GM19455 (cell line): ENCODE measurements around the gene AGBL4.

Experiments used
- ATAC-seq: cut with Tn5 transposase; IDR thresholded peaks from one replicate; pipeline ENCODE4 v1.9.1; 2021; ENCODE audit not compliant: unreplicated experiment

AGBL4 gene

GRCh38 chr1:48953617-48954016 lies 1070.1 kb downstream of the AGBL4 start:
- no peak for ATAC-seq

GRCh38 chr1:48948562-48948961 lies 1075.2 kb downstream of the AGBL4 start:
- ATAC-seq: no peak

DNA sequence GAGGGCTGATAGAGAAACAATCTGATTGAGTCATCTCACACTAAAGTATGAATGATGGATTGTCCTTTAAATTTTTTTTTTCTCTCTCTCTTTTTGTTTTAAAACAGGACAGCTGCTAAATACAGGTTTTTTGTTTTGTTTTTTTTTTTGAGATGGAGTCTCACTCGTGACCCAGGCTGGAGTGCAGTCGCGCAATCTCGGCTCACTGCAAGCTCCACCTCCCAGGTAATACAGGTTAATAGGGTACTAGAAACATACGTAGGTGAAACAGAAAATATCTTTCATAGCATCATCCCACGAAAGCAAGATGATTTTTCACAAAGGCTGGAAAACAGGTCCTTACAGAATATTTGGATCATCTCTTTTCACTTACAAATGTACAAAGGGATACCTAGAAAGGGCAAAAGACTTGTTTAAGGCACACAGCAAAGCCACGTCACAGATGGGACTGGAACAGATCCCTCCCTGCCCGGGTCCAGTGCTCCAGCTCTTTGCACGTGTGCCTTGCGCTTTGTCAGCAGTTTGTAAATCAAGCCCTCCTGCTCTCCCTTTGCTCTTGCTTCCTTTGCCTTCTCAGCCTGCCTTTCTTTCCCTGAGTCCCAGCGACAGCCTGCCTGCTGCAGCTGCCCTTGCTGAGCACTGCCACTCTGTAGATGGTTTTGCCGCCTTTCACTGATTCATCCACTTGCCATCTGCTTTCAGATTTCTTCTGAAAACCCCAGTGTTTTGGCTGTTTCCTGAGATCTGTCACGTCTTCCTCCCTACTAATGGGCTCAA lies 1075.8 kb downstream of the AGBL4 start:
- no peak for ATAC-seq

DNA sequence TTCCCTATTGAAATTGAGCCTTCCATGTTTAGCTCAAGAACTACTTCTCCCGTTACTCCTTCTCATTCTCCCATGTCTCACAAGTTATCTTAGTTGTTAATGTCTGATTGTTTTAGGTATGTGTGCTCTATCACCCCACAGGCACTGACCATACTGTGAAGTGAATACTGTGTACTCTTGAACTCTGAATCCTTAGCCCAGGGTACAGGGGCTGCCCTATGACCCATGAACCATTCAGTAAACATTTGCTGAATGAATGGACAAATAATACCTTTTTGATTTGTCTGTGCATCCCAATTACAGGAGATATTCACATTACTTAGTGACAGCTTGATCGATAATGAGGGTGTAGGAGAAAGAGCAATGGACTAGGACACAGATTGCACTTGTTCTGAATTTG lies 1077.7 kb downstream of the AGBL4 start:
- no peak for ATAC-seq

DNA sequence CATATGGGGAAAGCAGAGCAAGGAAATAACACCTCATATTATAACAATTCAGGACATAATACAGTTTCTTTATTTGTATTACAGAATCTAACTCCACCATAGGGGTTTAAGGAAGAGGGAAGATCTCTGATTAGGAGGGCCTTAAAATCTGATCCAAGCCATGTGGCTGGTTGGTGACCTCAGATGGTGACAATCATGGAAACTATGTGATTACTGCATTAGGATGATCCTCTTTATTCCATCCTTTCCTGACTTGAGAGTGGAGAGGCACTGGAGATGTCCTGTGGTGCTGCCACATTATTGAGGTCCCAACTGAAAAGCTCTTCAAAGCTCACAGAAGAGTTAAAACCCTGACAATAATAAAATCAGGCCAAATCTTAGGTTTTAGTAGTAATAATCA lies 1078.9 kb downstream of the AGBL4 start:
- ATAC-seq: no peak

- ATAC-seq: no peak
These were observed 1079.9 kb downstream of the AGBL4 start for GRCh38 chr1:48943826-48944225.

DNA sequence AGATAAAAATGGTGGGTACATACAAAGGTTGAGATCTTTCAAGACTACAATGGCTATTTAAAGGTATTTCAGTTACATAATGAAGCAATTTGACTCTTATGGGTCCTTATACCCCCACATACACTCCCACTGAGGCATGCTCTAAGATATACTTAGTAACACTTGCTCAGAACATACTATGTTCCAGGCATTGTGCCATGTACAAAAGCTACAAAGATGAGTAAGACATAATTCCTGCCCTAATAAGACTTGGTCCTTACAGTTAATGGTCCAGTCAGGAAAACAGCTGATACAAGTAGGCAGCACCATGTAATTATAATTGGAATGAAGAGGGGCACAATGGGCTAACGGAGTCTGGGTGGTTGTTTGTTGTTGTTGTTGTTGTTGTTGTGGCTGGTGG lies 1080.4 kb downstream of the AGBL4 start:
- ATAC-seq: no peak

GRCh38 chr1:48940962-48941732 lies 1082.6 kb downstream of the AGBL4 start:
- ATAC-seq: no peak

DNA sequence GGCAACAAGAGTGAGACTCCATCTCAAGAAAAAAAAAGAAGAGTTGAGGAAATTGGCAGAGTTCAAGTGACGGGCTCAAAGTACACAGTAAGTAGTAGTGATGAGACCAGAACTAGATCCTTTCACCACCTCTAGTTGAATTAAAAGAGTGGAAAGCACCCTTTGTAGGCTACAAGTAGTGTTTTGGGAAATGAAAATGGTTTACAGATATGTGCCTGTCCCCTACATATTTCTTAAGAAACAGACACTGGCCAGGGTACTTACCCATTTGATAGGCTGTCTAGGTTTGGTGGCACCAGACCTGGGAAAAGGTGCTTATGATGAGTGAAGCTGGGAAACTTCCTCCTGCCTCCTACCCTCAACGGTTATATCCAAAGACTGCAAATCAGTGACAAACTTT lies 1083.4 kb downstream of the AGBL4 start:
- ATAC-seq: no peak

- ATAC-seq: no peak
These were observed 1083.9 kb downstream of the AGBL4 start for GRCh38 chr1:48939828-48940227.

DNA sequence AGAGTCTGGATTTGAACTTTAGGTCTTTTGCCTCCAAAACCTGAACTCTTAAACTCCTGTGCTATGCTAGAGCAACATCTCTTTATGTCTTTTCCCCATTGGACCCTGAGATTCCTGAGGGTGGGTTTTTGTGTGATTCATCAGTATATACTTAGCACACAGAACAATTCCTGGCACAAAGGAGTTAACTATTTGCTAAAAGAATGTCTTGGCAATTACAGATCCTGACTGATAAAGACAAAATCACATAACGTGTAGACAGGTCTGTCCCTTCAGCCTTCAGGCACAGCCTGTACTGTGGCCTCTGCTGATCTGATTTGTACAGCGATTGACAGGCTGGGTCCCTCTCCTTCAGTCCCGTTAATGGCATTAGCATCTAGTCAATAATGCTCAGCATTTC lies 1084.7 kb downstream of the AGBL4 start:
- no peak for ATAC-seq

GRCh38 chr1:48937732-48938131 lies 1086.0 kb downstream of the AGBL4 start:
- ATAC-seq: no peak

GRCh38 chr1:48936436-48936835 lies 1087.3 kb downstream of the AGBL4 start:
- ATAC-seq: no peak

- ATAC-seq: no peak
These were observed 1091.4 kb downstream of the AGBL4 start for GRCh38 chr1:48932366-48932765.

GRCh38 chr1:48931506-48932192 lies 1092.1 kb downstream of the AGBL4 start:
- no peak for ATAC-seq

DNA sequence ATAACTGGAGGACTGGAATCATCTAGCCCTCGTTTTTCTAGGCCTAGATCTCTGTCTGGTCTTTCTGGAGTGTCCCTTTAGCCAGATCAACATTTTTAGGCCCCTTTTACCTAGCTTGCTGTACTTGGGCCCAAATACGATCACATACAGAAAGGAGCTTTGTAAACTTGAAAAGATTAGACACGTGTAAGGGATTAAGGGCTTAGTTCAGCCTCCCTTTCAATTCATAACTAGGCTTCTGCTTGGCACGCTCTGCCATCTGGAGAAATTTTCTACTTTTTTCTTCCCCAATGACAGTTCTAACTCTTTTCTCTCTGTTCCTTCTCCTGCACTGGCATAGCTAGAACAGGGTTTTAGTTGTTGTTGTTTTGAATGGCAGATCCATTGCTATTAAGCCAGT lies 1093.7 kb downstream of the AGBL4 start:
- no peak for ATAC-seq

GRCh38 chr1:48924099-48924498 lies 1099.7 kb downstream of the AGBL4 start:
- ATAC-seq: no peak

- ATAC-seq: no peak
These were observed 1100.6 kb downstream of the AGBL4 start for GRCh38 chr1:48923116-48923515.

DNA sequence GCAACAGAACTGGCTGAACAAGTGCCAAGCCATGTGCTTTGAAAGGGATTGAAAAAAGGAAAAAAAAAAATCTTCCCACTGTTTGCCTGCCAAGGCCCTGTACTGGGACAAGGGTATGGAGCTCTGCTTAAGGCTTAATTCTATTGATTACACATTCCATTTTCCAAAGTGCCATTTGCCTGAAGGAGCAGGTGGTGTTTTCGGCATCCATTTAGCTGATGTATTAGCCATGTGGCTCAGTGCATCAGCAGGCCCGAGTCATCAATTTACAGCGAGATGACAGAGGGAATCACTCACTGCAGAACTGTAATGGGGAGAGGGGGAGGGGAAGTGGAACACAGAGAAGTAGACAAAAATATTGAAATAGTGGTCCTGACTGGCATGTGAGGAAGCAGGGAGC lies 1102.9 kb downstream of the AGBL4 start:
- no peak for ATAC-seq

DNA sequence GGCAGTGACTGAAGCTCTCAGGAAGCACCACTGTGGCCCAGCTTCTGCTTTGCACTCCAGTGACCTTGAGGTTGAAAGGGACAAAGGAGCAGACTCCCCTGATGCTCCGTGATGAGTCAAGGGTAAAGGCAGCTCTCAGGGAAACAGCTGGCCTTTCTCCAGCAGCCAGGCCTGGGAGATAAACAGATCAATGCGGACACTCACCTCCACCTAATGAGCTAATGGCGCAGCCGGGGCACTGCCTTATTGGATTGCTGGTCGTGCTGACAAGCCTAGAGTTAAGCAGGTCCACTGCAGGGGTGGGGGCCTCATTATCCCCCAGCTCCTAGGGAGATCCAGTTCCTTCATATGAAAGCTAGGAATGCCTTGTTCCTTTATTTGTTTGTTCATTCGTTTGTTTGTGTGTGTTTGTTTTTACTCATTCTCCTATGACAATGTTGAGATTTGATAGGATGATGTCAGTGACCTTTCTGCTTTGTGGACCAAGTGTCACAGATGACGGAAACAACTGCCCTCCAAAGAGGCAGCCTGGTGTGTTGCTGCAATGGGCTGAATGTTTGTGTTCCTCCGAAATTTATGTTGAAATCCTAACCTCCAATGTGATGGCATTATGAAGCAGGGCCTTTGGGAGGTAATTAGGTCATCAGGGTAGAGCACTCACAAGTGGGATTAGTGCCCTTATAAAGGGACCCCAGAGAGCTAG lies 1105.7 kb downstream of the AGBL4 start:
- no peak for ATAC-seq

DNA sequence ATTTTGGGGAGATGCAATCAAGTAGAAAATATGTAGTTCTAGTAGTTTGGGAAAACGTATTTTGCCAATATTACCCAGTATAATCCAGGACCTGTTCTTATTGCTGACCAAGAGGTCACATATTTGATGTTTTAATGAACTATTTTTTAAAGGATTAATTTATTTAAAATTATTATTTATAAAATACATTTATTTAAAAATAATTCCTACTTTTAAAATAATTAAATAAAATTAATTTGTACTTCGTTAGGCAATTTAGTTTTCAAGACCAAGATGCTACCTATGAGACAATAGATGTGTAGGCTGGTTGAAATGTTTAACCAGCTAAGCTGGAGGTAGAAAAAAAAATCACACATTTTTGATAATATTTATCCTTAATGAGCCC lies 1106.7 kb downstream of the AGBL4 start:
- ATAC-seq: no peak
